HG03558 (cell line): ENCODE measurements around the gene GAPT.

Source experiments
- ATAC-seq: cut with Tn5 transposase; IDR thresholded peaks from one replicate; pipeline ENCODE4 v1.9.1; 2021; ENCODE audit warnings: moderate number of reproducible peaks; ENCODE audit not compliant: unreplicated experiment; ENCODE audit errors: extremely low read depth

The GAPT gene

DNA sequence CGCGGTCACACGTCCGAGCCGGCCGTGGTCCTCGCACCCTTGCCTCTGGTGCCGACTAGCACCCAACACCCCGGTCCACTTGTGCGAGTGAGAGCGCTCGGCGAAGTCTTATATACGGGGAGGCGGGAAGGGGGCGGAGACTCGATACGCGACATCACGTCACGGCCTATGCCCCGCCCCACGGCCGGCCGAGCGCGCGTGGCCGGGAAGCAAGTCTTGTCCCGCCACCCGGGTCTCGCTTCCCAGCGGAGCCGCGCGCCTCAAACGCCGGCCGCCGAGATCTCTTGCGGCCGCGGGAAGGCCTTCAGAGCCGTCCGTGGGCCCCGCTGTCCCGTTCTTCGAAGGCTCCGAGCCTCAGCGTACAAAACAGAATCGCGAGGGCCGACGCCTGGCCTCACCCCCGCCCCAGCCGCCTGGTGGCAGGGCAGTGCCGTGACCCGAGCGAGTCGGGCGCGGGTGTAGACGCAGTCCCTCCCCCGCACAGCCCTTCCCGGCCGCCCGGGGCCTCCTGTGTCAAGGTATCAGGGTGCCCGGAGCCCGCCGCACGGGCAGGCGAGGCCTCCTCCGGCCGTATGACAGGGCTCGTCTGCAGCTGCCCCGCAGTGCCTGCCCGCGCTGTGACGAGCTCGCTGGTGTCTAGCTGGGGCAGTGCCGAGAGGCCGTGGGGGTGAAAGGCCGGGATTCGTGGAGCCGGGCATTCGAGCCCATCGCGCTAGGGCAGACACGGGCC, 31.1 kb upstream of the GAPT start, which contains the start of gene PLK2:
Gene PLK2 (minus strand): TSS at position 85 of the 730 bp plus-strand sequence. CDS start 127 bp downstream, outside the sequence.
- peak; percentile 34 for ATAC-seq

DNA sequence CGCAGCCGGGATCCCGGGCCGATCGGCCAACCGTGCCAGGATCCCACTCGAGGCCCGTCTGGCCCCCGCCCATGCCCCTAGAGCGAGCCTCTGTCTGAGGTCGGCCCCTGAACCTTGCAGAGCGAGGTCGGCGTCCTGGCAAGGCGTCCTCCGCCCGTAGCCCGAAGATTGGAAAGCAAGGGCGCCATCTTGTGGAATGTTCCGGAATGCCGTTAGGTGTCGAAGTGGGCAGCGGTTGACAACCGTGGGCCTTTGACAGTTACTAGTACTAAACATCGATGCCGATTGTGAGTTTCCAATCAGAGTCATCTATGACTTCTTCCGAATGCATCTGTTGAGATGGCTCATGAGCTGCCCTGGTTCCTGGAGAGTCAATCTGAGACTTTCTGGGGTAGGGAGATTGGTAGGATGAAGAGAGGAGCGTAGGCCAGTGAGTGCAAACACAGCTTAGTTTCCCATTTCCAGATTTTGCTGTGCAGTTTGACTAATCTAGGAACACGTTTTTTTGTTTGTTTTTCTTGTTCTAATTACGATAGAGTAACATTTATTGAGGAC, 30.4 kb upstream of the GAPT start:
- peak; percentile 74 for ATAC-seq

DNA sequence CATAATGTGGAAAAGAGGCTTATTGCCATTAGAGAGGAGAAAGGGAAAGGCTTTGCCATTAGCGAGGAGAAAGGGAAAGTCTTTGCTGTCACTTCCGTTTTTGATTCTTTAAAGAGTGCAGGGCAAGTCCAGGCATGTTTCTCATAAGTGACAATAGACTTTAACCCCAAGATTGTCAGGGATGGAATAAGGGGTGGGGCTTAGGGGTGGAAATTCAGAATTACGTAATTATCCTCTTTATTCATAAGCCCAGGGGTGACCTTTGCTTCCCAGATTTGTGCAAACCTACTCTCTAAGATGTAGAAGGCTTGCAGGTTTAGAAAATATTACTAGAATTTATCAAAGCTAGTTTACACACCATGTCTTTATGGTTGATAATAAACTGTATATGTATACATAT, 29.1 kb upstream of the GAPT start:
- no peak for ATAC-seq

DNA sequence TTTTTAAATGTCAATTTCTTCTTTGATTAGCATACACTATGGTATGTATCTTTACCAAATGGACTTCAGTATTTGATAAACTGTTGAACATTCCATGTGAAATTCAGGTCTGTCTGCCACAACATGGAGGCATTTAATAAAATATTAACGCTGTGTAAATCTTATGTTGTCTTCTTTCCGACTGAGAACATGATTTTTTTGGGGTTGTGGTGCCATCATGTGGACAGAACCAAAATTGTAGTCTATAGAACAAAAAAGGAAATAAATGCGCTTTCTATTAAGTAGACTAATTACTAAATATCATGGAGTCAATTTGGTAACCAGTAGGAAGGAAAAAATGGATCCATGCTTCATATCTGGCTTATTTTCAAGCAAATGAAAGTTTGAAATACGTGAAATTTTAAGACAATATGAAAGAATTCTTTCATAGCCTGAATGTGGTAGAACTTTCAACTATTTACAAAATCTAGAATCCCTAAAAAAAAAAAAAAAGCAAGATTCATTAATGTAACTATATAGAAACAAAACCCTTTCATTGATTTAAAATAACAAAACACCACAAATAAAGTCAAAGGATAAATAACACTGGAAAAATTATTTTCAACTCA, 28.5 kb upstream of the GAPT start:
- no peak for ATAC-seq

DNA sequence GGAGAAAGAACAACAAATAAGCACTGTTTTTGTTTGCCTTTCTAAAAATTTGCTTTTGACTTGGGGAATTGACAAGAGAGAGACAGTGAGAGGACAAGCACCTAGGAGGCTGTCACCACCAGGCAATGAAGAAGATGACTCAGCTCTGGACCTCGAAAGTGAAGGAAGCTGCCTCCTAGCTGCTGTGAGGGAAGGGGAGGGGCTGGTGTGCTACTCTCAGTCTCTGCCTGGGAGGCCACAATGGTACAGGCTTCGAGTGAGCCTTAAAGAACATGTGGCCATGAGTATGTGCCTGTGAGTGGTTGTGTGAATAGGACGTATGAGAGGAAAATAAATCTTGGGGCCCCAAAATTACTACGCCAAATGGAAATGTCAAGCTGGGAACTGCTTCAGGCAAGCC, 24.3 kb upstream of the GAPT start:
- ATAC-seq, result peak; percentile 96

DNA sequence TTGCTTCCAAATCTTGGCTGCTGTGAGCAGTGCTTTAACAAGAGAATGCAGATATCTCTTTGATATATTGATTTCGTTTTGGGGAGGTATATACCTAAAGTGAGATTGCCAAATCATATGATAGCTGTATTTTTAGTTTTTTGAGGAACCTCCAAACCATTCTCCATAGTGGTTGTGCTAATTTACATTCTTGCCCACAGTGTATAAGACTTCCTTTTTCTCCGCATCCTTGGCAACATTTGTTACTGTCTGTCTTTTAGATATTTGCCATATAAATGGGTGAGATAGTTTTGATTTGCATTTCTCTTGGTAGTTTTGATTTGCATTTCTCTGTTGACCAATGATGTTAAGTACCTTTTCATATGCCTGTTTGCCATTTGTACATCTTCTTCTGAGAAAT, 21.3 kb upstream of the GAPT start:
- no peak for ATAC-seq

DNA sequence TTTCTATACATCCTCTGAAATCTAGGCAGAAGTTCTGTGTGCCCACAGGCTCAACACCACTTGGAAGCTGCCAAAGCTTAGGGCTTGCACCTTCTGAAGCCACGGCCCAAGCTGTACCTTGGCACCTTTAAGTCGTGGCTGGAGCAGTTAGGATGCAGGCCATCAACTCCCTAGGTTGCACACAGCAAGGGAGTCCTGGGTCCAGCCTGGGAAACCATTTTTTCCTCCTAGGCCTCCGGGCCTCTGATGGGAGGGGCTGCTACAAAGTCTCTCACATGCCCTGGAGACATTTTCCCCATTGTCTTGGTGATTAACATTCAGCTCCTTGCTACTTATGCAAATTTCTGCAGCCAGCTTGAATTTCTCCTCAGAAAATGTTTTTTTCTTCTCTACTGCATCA, 15.8 kb upstream of the GAPT start:
- ATAC-seq, result no peak

DNA sequence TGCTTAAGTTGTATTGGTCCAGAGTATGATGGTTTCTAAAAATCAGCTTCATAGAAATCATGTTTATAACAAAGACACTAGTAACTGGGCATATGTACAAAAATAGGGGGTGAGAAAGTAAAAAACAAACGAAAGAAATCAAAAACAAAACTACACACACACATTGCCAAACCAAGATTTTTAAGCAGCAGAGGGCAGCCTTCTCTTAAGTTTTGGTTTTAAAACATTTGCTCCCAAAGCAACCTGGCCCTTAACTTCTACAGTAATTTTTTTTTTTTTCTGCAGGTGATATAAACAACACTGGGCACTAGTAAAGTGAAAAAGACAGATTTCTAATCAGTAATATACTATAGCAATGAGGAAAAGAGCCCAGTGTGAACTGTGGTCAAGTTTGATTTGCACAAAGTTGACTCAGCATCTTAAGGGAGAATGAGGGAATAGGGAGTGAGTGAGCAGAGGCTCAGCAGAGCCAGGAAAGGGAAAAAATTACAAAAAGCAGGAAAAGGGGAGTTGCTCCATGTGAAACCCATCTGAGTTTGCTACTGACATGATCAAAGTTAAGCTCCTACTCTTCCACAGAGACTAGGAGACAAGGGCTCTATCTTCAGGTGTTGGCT, 13.4 kb upstream of the GAPT start:
- no peak for ATAC-seq

DNA sequence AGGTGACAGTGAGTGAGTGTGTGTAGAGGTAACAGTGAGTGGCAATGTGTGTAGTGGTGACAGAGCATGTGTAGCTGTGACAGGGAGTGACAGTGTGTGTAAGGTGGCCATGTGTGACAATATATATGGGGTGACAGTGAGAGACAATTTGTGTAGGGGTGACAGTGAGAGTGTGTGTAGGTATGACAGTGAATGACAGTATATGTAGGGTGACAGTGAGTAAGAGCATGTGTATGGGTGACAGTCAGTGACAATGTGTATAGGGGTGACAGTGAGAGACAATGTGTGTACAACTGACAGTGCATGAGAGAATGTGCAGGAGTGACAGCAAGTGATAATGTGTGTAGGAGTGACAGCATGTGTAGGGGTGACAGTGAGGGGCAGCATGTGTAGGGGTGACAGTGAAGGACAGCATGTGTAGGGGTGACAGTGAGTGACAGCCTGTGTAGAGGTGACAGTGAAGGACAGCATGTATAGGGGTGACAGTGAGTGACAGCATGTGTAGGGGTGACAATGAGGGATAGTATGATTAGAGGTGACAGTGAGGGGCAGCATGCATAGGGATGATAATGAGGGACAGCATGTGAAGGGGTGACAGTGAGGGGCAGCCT, 10.1 kb upstream of the GAPT start:
- ATAC-seq, result no peak

DNA sequence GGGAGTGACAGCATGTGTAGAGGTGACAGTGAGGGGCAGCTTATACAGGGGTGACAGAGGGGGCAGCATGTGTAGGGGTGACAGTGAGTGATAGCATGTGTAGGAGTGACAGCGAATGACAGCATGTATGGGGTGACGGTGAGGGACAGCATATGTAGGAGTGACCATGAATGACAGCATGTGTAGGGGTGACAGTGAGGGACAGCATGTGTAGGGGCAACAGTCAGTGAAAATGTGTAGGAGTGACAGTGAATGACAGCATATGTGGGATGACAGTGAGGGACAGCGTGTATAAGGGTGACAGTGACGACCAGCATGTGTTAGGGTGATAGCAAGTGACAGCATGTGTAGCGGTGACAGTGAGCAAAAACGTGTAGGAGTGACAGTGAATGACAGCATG, 9.4 kb upstream of the GAPT start:
- ATAC-seq, result no peak

DNA sequence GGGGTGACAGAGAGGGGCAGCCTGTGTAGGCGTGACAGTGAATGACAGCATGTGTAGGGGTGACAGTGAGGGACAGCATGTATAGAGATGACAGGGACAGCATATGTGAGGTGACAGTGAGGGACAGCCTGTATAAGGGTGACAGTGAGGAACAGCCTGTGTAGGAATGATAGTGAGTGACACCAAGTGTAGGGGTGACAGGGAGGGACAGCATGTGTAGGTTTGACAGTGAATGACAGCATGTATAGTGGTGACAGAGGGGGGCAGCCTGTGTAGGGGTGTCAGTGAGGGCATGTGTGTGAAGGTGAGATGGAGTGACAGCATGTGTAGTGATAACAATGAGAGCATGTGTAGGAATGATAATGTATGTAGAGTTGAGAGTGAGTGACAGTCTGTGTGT, 8.7 kb upstream of the GAPT start:
- ATAC-seq, result no peak

DNA sequence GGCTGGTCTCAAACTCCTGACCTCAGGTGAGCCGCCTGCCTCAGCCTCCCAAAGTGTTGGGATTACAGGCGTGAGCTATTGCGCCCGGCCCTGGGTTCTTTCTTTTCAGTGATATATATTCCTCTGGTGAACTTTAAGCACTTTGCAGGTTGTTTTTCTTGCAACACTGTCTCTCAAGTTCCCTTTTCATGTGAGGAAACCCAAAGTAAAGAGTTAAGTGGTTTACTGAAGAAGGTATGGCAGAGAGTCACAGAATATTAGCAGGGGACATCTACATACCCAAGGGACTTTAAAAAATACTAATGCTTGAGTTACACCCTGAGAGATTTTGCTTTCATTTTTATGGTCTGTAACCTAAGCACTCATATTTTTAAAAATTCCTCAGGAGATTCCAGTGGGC, 6.7 kb upstream of the GAPT start:
- ATAC-seq, result no peak

DNA sequence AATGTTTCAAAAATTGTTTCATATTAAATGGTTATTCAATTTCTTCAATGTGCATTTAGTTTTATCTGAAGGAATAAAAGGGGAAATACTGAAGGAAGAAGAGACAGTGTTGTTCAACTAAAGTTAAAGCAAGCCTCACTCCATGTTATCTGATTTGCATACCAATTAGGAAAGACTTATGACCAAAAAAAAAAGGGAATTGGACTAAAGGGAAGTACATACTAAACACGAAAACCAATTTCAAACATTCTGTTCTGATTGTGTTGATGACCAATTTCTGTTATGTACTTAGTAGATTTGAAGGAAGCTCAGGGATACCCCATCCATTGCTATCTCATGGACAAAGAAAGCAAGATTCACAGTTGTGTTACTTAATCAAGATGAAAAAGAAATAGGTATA, 4.9 kb upstream of the GAPT start:
- ATAC-seq, result no peak

DNA sequence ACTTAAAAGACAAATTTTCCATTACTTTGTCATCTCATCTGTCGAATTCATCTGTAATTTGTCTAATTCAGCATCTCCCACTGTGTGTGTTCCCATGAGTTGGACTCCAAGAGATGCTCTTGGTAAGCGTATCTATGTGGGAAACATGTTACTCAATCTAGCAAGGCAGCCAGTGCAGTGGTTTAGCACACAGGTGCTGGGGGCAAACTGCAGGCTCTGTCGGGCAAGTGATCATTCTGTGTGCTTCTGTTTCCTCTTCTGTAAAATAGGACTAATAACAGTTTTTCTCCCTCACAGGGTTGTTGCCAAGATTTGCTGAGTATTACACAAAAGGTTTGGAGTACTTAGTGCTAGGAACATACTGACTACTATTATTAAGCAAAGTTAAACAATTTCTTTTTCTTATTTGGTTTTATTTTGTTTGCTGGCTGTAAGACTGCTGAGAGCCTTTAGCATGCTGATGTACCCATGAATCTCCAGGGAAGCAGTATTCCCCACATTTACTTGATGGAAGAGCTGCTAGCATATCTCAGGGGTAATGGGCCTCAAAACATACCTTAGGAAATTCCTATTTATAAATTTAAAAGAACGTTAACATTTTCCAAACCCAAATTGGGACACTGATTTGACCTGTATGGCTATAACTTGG, 709 bp upstream of the GAPT start:
- ATAC-seq, result no peak

DNA sequence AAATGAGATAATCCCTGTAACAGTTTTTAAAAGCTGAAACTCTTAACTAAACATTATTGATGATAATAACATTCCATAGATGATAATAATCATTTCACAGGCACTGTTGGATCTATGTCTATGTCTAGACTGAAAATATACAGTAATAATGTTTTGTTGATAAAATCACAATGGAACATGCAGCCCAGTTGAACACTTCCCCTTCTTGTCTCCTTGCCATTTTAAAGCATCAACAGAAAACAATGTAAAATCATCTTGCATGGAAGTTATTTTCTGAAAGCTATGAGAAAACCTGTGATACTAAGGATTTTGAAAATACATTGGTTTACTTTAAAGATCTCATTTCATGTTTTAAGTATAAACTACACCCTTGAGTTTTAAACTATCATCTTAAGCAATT, 1.9 kb downstream of the GAPT start:
- no peak for ATAC-seq

DNA sequence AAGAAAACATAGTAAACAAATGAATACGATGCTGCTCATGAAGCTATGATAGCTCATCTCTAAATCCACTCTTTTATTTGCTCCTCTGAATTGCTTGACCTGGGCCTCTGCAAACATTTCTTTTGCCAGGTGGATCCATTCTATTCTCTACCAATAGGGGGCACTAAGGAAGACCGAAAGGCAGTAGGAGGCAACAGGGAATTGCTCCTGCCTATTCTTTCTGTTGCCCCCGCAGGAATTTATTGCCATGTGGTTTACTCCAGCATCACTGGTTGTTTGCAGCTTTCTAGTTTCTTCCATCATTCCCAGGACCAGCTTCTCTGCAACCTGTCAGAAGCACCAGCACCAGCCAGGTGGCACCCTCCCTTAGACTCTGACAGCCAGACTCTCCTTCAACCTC, 5.3 kb downstream of the GAPT start:
- no peak for ATAC-seq

DNA sequence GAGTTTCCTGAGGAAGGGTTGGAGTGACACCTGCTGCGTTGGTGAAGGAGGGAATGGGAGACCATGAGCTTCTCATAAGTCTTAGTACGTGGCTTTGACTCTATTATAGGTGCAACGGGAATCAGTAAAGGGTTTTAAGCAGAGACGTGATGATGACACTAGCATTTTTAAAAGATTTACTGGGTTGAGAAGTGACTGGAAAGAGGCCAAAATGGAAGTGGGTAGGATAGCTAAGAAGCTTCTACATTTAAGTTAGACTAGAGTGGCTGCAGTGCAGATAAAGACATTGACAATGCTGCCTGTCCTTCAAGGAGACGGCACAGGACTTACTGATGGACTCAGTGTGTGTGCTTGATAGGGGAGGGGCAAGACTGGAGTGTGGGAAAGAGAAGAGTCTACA, 6.2 kb downstream of the GAPT start:
- no peak for ATAC-seq

DNA sequence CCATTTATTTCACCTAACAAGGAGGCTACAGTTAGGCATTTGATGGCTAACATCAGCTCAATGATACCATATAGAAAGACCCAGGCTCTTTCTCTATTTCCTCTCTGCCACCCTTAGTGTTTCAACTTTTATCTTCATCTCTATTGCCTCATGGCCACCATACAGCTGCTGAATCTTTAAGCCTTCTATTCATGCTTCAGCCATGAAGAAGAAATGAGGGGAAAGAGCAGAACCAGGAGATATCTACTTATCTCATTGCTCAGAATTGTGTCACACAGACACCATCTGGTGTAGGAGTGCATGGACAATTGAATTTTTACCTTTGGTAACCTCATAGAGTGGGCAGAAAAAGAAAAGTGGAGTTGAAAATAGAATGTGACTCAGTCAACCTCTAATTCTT, 6.7 kb downstream of the GAPT start:
- no peak for ATAC-seq

DNA sequence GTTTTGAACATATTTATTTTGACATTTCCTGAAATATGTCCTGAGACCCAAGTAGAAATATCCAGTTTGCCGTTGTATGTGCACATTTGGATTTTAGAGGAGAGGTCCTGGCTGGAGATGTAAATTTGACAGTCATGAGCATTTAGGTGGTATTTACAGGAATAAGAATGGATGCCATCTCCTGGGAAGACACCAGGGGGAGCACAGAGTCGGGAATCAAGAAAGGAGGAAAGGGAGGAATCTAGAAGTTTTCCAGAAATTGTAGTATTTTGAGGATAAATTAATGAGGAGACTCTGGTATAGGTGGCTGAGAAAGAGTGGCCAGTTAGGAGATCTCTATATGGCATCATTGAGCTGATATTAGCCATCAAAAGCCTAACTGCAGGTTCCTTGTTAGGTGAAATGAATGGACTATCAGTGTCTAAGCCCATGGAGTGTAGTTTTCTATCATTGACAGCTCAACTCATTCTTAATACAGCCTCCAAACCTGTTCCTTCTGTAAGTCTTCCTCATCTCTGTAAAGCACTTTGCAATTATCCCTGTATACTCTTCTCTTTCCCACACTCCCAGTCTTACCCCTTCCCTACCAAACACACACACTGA, 7.2 kb downstream of the GAPT start:
- ATAC-seq, result no peak

DNA sequence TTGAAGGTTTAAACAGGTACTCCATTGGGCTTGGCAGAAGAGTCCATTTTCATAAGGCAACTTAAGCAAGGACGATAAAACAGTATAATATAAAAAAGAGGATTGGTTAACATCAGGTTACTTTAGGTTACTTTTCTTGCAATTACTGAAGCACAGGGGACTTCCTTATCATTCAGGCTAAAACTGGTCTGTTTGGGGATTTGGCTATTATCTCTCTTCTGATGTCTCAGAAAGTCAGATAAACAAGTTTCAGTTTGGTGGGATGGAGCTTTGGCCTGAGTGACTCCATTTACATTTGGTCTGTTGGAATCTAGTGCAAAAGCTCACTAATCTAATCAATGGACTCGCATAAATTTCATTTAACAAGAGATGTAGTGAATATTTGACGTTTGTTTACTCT, 8.0 kb downstream of the GAPT start:
- no peak for ATAC-seq
